Activated naive CD8-positive, alpha-beta T cell treated with anti-CD3 and anti-CD28 coated beads, Interleukin-2, amount 50 U/mL, for 16 hours (primary cell): ENCODE data around the gene NKX3-2.

Source experiments
- DNase-seq: peaks from one replicate; pipeline ENCODE4 v3.0.0-alpha.2; 2020; ENCODE audit warnings: low read depth, low spot score

The NKX3-2 gene

GRCh38 chr4:13545394-13545808 is 1.1 kb upstream of the NKX3-2 start:
- no peak for DNase-seq

GRCh38 chr4:13544606-13545393 is 492 bp upstream of the NKX3-2 start:
- no peak for DNase-seq

- DNase-seq, result no peak
Measured at GRCh38 chr4:13543032-13543838, 1.1 kb downstream of the NKX3-2 start.

- DNase-seq, result no peak
Measured at GRCh38 chr4:13542577-13543031, 1.7 kb downstream of the NKX3-2 start.

GRCh38 chr4:13541720-13542576 is 2.4 kb downstream of the NKX3-2 start:
- no peak for DNase-seq

- no peak for DNase-seq
Measured at GRCh38 chr4:13541176-13541604, 3.1 kb downstream of the NKX3-2 start.

- no peak for DNase-seq
Measured at GRCh38 chr4:13540446-13541175, 3.7 kb downstream of the NKX3-2 start.

- no peak for DNase-seq
Measured at GRCh38 chr4:13539619-13540445, 4.5 kb downstream of the NKX3-2 start.

- DNase-seq, result no peak
Measured at GRCh38 chr4:13539047-13539618, 5.2 kb downstream of the NKX3-2 start.

GRCh38 chr4:13538427-13538973 is 5.8 kb downstream of the NKX3-2 start:
- DNase-seq, result no peak

GRCh38 chr4:13537832-13538177 is 6.5 kb downstream of the NKX3-2 start:
- DNase-seq, result no peak

- no peak for DNase-seq
Measured at GRCh38 chr4:13537011-13537831, 7.1 kb downstream of the NKX3-2 start.

- DNase-seq, result no peak
Measured at GRCh38 chr4:13536607-13537006, 7.7 kb downstream of the NKX3-2 start.

GRCh38 chr4:13535708-13536361 is 8.5 kb downstream of the NKX3-2 start:
- DNase-seq, result no peak

GRCh38 chr4:13535118-13535517 is 9.2 kb downstream of the NKX3-2 start:
- DNase-seq, result no peak

GRCh38 chr4:13534344-13535063 is 9.8 kb downstream of the NKX3-2 start:
- DNase-seq, result no peak

- no peak for DNase-seq
Measured at GRCh38 chr4:13533670-13534343, 10.5 kb downstream of the NKX3-2 start.
